CD4-positive, CD25-positive, alpha-beta regulatory T cell (primary cell): ENCODE data around the gene HACD2. TPM values are rescaled to one million over a fixed set of nuclear protein-coding genes. Genes with fewer than 3 reads are reported as not detected.
"Not testable (repeated sequence)": the region's sequence is repeated elsewhere in the genome, so short reads cannot be mapped to it uniquely, and the experiment has no call there.

Experiments
- ATAC-seq, 2 donors: fragments of 150-1000 bp; cut with Tn5 transposase; one replicate each; pipeline ENCODE4 v1.10.0; 2021; ENCODE audit warnings: low read depth in 2 of 2, moderate number of reproducible peaks in 2 of 2, moderate library complexity in 1 of 2
- DNase-seq, 3 donors: peaks; one replicate each; pipeline versions ENCODE4 v3.0.0 to v3.0.0-alpha.2; 2012 to 2022; ENCODE audit warnings: mixed read lengths in 1 of 3
- H3K27ac ChIP-seq: one replicate; pipeline ENCODE4 v1.7.0; 2013; ENCODE audit warnings: mild to moderate bottlenecking, low read length; ENCODE audit not compliant: insufficient read depth, poor library complexity, severe bottlenecking
- H3K27me3 ChIP-seq: one replicate; pipeline ENCODE4 v1.7.0; 2013; ENCODE audit warnings: low read length; ENCODE audit not compliant: control insufficient read depth, insufficient read depth
- H3K36me3 ChIP-seq: one replicate; pipeline ENCODE4 v1.7.0; 2013; ENCODE audit warnings: mild to moderate bottlenecking, low read length, moderate library complexity; ENCODE audit not compliant: control insufficient read depth, insufficient read depth
- H3K4me1 ChIP-seq: 2 replicates; pipeline ENCODE4 v1.7.0; 2013; ENCODE audit warnings: mild to moderate bottlenecking, low read length; ENCODE audit not compliant: insufficient read depth, control insufficient read depth, poor library complexity, severe bottlenecking
- H3K4me3 ChIP-seq: one replicate; pipeline ENCODE4 v1.7.0; 2013; ENCODE audit warnings: low read depth, mild to moderate bottlenecking, low read length, moderate library complexity
- H3K9me3 ChIP-seq, 2 experiments: 1 replicate in 1 of 2; 2 replicates in 1 of 2; pipeline ENCODE4 v1.7.0; 2013; ENCODE audit warnings: low read length in 2 of 2, mild to moderate bottlenecking in 1 of 2, moderate library complexity in 1 of 2; ENCODE audit not compliant: control insufficient read depth in 2 of 2
- H3K27ac Mint-ChIP-seq, 3 donors: one replicate each; pipeline ENCODE4 v1.8.0; 2020 to 2022; ENCODE audit warnings: mild to moderate bottlenecking in 3 of 3, mixed read lengths in 3 of 3, moderate library complexity in 2 of 3
- H3K27me3 Mint-ChIP-seq: one replicate; pipeline ENCODE4 v1.8.0; 2022; ENCODE audit warnings: mild to moderate bottlenecking, mixed read lengths
- H3K36me3 Mint-ChIP-seq: one replicate; pipeline ENCODE4 v1.8.0; 2020; ENCODE audit warnings: mixed read lengths
- H3K4me1 Mint-ChIP-seq, 4 donors: one replicate each; pipeline ENCODE4 v1.8.0; 2020 to 2022; ENCODE audit warnings: mixed read lengths in 4 of 4, mild to moderate bottlenecking in 1 of 4
- H3K4me3 Mint-ChIP-seq, 4 donors: one replicate each; pipeline ENCODE4 v1.8.0; 2020 to 2022; ENCODE audit warnings: mild to moderate bottlenecking in 4 of 4, mixed read lengths in 4 of 4, moderate library complexity in 3 of 4
- H3K9me3 Mint-ChIP-seq, 7 donors: one replicate each; pipeline ENCODE4 v1.8.0; 2020 to 2022; ENCODE audit warnings: mixed read lengths in 7 of 7, mild to moderate bottlenecking in 3 of 7, moderate library complexity in 2 of 7
- polyA plus RNA-seq, 4 donors: library from polyadenylated mRNA; unstranded; fragments of 300-500 nt; fragmentation: Illumina TruSeq; gene quantifications; one replicate each; pipeline ENCODE4 v1.2.3, GENCODE V29; 2021
- total RNA-seq: library from RNA; stranded (reverse); gene quantifications from one replicate; pipeline ENCODE4 v1.2.3, GENCODE V29; 2022

HACD2 gene
- total and polyA plus RNA-seq, 5 donors from 2014 or later, result 19.8 to 28.7 (median 26.7) TPM

DNA sequence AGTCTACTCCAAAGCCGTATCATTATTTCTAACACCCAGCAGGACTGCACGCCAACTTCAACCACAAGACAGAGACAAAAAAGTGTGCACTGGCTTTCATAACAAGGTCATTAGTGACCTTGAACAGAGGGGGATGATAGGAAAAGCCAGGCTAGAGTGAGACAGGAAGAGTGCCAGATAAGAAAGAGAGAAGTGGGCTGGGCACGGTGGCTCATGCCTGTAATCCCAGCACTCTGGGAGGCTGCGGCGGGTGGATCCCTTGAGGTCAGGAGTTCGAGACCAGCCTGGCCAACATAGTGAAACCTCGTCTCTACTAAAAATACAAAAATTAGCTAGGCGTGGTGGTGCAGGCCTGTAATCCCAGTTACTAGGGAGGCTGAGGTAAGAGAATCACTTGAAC, 97.8 kb downstream of the HACD2 start:
- H3K9me3 ChIP-seq, H3K4me1 Mint-ChIP-seq, H3K9me3 Mint-ChIP-seq, H3K27ac Mint-ChIP-seq, H3K4me3 Mint-ChIP-seq, H3K27me3 ChIP-seq, H3K27me3 Mint-ChIP-seq, H3K27ac ChIP-seq, DNase-seq, H3K4me1 ChIP-seq, H3K36me3 ChIP-seq, H3K4me3 ChIP-seq, ATAC-seq: not testable (repeated sequence)
- H3K36me3 Mint-ChIP-seq, result peaks cover 11% of the 10 kb centered on the region

GRCh38 chr3:123486460-123486859, 98.4 kb downstream of the HACD2 start:
- DNase-seq, result no peak
- Mint-ChIP-seq H3K27ac (no peak overlapping the region), H3K9me3 (peaks cover 0 to 1% (median 0%) of the 10 kb centered on the region in 7 donors), H3K4me1 (peaks cover 0 to 2% (median 0%) of the 10 kb centered on the region in 4 donors), H3K36me3 (peaks cover 8% of the 10 kb centered on the region), H3K4me3 (no peak overlapping the region), H3K27me3 (no peaks in the 10 kb centered on the region)
- no peak for ATAC-seq
- H3K9me3 ChIP-seq, result no peaks in the 10 kb centered on the region
- H3K27ac ChIP-seq, result no peak overlapping the region
- H3K4me3 ChIP-seq, result no peak overlapping the region
- H3K36me3 ChIP-seq, result no peaks in the 10 kb centered on the region
- H3K27me3 ChIP-seq, result no peaks in the 10 kb centered on the region
- H3K4me1 ChIP-seq, result no peaks in the 10 kb centered on the region

DNA sequence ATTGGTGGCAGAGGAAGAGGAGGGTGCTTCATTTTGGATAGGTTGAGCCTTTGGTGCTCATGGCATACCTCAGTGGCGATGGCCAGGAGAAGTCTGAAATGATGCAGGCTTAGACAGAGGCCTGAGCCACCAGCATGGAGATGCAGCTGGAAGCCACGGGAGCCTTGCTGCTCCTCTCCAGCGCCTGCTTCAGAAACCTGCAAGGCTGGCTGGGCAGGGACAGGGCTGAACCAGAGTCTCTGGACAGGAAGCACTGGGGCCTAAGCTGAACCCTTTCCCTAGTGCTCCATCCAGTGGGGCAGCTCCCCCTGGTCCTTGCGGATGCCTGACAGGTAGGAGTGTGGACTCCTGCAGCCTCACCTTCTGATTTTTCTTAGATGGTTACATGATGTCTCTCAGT, 99.3 kb downstream of the HACD2 start:
- H3K27ac ChIP-seq, result no peak overlapping the region
- Mint-ChIP-seq H3K27me3 (peaks cover 5% of the 10 kb centered on the region), H3K4me1 (peaks cover 0 to 2% (median 0%) of the 10 kb centered on the region in 4 donors), H3K4me3 (no peak overlapping the region), H3K36me3 (peaks cover 3% of the 10 kb centered on the region), H3K9me3 (peaks cover 0 to 1% (median 0%) of the 10 kb centered on the region in 7 donors), H3K27ac (no peak overlapping the region)
- ATAC-seq, result no peak
- H3K4me1 ChIP-seq, result no peaks in the 10 kb centered on the region
- H3K27me3 ChIP-seq, result no peaks in the 10 kb centered on the region
- H3K36me3 ChIP-seq, result no peaks in the 10 kb centered on the region
- no peak overlapping the region for H3K4me3 ChIP-seq
- no peaks in the 10 kb centered on the region for H3K9me3 ChIP-seq
- DNase-seq, result no peak

- H3K4me1 ChIP-seq, result no peaks in the 10 kb centered on the region
- H3K4me3 Mint-ChIP-seq, result no peak overlapping the region
These were observed 101.7 kb downstream of the HACD2 start for GRCh38 chr3:123483146-123483545.

GRCh38 chr3:123481722-123482457, 103.0 kb downstream of the HACD2 start:
- Histone ChIP-seq H3K27ac (no peak overlapping the region), H3K9me3 (no peaks in the 10 kb centered on the region), H3K4me1 (no peaks in the 10 kb centered on the region), H3K36me3 (no peaks in the 10 kb centered on the region), H3K4me3 (no peak overlapping the region), H3K27me3 (peaks cover 3% of the 10 kb centered on the region)
- Mint-ChIP-seq H3K36me3 (no peaks in the 10 kb centered on the region), H3K9me3 (peaks cover 0 to 1% (median 0%) of the 10 kb centered on the region in 7 donors), H3K27ac (no peak overlapping the region), H3K4me1 (no peaks in the 10 kb centered on the region), H3K4me3 (no peak overlapping the region), H3K27me3 (peaks cover 11% of the 10 kb centered on the region)
- no peak for DNase-seq
- no peak for ATAC-seq

More at GRCh38 chr3:123483146-123483545, 101.7 kb downstream of the HACD2 start:
- H3K4me3 ChIP-seq, result no peak overlapping the region
- H3K36me3 Mint-ChIP-seq, result no peaks in the 10 kb centered on the region
- H3K27me3 Mint-ChIP-seq, result peaks cover 5% of the 10 kb centered on the region
- H3K4me1 Mint-ChIP-seq, result no peaks in the 10 kb centered on the region
- ATAC-seq (no peak), DNase-seq (no peak)
- H3K9me3 ChIP-seq, result no peaks in the 10 kb centered on the region
- peaks cover 0 to 1% (median 0%) of the 10 kb centered on the region in 7 donors for H3K9me3 Mint-ChIP-seq
- no peak overlapping the region for H3K27ac ChIP-seq
- H3K27me3 ChIP-seq, result peaks cover 3% of the 10 kb centered on the region
- H3K36me3 ChIP-seq, result no peaks in the 10 kb centered on the region
- H3K27ac Mint-ChIP-seq, result no peak overlapping the region

DNA sequence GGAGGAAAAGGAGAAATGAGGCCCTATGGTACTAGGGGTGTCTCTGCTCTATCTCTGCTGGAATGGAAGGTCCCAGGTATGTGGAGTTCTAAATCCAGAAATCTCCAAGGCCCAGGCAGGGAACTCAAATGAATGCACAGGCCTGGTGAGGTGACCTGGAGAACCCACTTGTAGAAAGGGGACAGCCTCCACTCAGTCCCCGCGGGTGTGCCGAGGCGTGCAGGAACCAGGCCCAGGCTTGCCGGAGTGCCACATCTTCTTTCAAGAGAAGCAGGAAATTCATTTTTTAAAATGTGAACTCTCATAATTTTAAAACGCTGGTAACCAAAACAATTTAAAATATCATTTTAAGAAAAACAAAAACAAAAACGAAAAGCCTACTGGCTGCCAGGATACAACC, 103.8 kb downstream of the HACD2 start:
- H3K27ac ChIP-seq, result no peak overlapping the region
- no peak overlapping the region for H3K4me3 ChIP-seq
- no peak for ATAC-seq
- peaks cover 3% of the 10 kb centered on the region for H3K27me3 ChIP-seq
- H3K9me3 ChIP-seq, result no peaks in the 10 kb centered on the region
- no peak overlapping the region for H3K27ac Mint-ChIP-seq
- H3K4me3 Mint-ChIP-seq, result no peak overlapping the region
- no peak for DNase-seq
- peaks cover 16% of the 10 kb centered on the region for H3K27me3 Mint-ChIP-seq
- H3K4me1 ChIP-seq, result no peaks in the 10 kb centered on the region
- no peaks in the 10 kb centered on the region for H3K36me3 Mint-ChIP-seq
- H3K36me3 ChIP-seq, result no peaks in the 10 kb centered on the region
- H3K9me3 Mint-ChIP-seq, result peaks cover 0 to 1% (median 0%) of the 10 kb centered on the region in 7 donors
- H3K4me1 Mint-ChIP-seq, result no peaks in the 10 kb centered on the region

- Histone ChIP-seq H3K9me3 (no peaks in the 10 kb centered on the region), H3K27ac (no peak overlapping the region), H3K27me3 (peaks cover 3% of the 10 kb centered on the region), H3K4me3 (no peak overlapping the region), H3K4me1 (no peaks in the 10 kb centered on the region), H3K36me3 (no peaks in the 10 kb centered on the region)
- no peak for ATAC-seq
- peaks cover 16% of the 10 kb centered on the region for H3K27me3 Mint-ChIP-seq
- no peak overlapping the region for H3K4me3 Mint-ChIP-seq
- no peak overlapping the region for H3K27ac Mint-ChIP-seq
- DNase-seq, result no peak
- no peaks in the 10 kb centered on the region for H3K36me3 Mint-ChIP-seq
- H3K9me3 Mint-ChIP-seq, result peaks cover 0 to 1% (median 0%) of the 10 kb centered on the region in 7 donors
- no peaks in the 10 kb centered on the region for H3K4me1 Mint-ChIP-seq
These were observed 104.4 kb downstream of the HACD2 start for GRCh38 chr3:123480428-123480827.

GRCh38 chr3:123479891-123480290, 105.0 kb downstream of the HACD2 start:
- H3K9me3 ChIP-seq, result no peaks in the 10 kb centered on the region
- Mint-ChIP-seq H3K4me1 (no peaks in the 10 kb centered on the region), H3K27me3 (peaks cover 20% of the 10 kb centered on the region), H3K4me3 (no peak overlapping the region), H3K36me3 (no peaks in the 10 kb centered on the region), H3K27ac (peak overlapping the region in 1 of 3 donors; percentile 23), H3K9me3 (peaks cover 0 to 1% (median 0%) of the 10 kb centered on the region in 7 donors)
- H3K36me3 ChIP-seq, result no peaks in the 10 kb centered on the region
- DNase-seq (no peak), ATAC-seq (no peak)
- H3K27me3 ChIP-seq, result peaks cover 3% of the 10 kb centered on the region
- no peaks in the 10 kb centered on the region for H3K4me1 ChIP-seq
- no peak overlapping the region for H3K27ac ChIP-seq
- H3K4me3 ChIP-seq, result no peak overlapping the region
